SK-N-MC (cell line): ENCODE results near the gene NUBPL.
"Not testable (repeated sequence)": the region's sequence is repeated elsewhere in the genome, so short reads cannot be mapped to it uniquely, and the experiment has no call there.

Experiments used
- EZH2 ChIP-seq: fragments of 200-600 bp; sonication (generic); IDR thresholded peaks from one replicate; pipeline ENCODE4 v1.6.1; 2017; ENCODE audit warnings: antibody characterized with exemption
- POLR2AphosphoS5 ChIP-seq: IDR thresholded peaks from 2 replicates; pipeline ENCODE4 v1.6.1; 2012; ENCODE audit warnings: mild to moderate bottlenecking, low read depth, low read length, borderline replicate concordance

- TF ChIP-seq EZH2, POLR2AphosphoS5: not testable (repeated sequence)
Measured at GRCh38 chr14:31620898-31621297, 59.7 kb downstream of the NUBPL start.
